BE2C (cell line): ENCODE data around the gene AP3B2.

Experiments used
- DNase-seq: peaks from one replicate; pipeline ENCODE4 v3.0.0-alpha.2; 2020
- H3K27me3 ChIP-seq: fragments of 250-450 bp; sonication (Bioruptor Pico); 2 replicates; pipeline ENCODE4 v1.5.1; 2020; ENCODE audit warnings: mild to moderate bottlenecking
- H3K36me3 ChIP-seq: fragments of 250-450 bp; sonication (Bioruptor Pico); 2 replicates; pipeline ENCODE4 v1.5.1; 2020; ENCODE audit warnings: mild to moderate bottlenecking
- H3K4me1 ChIP-seq: fragments of 250-450 bp; sonication (Bioruptor Pico); 2 replicates; pipeline ENCODE4 v1.5.1; 2020
- H3K4me3 ChIP-seq: 2 replicates; pipeline ENCODE4 v1.5.1; 2011; ENCODE audit warnings: low read depth, low read length
- H3K9me3 ChIP-seq: fragments of 250-450 bp; sonication (Bioruptor Pico); 2 replicates; pipeline ENCODE4 v1.5.1; 2020
- TF ChIP-seq, protein P1 (sequence below): IDR thresholded peaks from 2 replicates; pipeline ENCODE4 v1.5.1; 2012; ENCODE audit warnings: mild to moderate bottlenecking, low read depth, low read length

AP3B2 gene

GRCh38 chr15:82677720-82678323, 31.9 kb downstream of the AP3B2 start:
- no peak overlapping the region for H3K4me3 ChIP-seq
- no peaks in the 10 kb centered on the region for H3K9me3 ChIP-seq
- no peaks in the 10 kb centered on the region for H3K36me3 ChIP-seq
- DNase-seq = no peak
- TF ChIP-seq, protein P1, sequence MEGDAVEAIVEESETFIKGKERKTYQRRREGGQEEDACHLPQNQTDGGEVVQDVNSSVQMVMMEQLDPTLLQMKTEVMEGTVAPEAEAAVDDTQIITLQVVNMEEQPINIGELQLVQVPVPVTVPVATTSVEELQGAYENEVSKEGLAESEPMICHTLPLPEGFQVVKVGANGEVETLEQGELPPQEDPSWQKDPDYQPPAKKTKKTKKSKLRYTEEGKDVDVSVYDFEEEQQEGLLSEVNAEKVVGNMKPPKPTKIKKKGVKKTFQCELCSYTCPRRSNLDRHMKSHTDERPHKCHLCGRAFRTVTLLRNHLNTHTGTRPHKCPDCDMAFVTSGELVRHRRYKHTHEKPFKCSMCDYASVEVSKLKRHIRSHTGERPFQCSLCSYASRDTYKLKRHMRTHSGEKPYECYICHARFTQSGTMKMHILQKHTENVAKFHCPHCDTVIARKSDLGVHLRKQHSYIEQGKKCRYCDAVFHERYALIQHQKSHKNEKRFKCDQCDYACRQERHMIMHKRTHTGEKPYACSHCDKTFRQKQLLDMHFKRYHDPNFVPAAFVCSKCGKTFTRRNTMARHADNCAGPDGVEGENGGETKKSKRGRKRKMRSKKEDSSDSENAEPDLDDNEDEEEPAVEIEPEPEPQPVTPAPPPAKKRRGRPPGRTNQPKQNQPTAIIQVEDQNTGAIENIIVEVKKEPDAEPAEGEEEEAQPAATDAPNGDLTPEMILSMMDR = no peak
- 0 out of 2 replicates have a peak, but pooled peaks cover 6% of the 10 kb centered on the region for H3K27me3 ChIP-seq
- no peaks in the 10 kb centered on the region for H3K4me1 ChIP-seq

DNA sequence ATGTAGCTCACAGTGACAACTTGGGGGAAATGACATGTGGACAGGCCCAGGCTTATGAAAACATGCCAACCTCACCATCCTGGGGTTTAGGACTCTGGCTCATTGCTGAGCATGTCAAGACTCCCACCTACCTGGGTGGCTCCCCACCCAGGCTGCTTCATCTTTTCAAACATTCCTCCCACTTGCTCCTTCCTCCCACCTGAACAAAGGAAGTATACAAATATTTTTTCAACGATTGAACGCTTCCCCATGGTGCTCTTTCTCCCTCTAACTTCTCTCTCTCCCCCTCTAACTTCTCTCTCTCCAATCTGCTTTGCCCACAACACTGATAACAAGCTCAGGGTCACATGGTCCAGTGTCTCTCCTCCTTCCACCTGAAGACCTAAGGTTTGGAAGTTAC, 34.8 kb downstream of the AP3B2 start:
- H3K4me1 ChIP-seq = no peaks in the 10 kb centered on the region
- TF ChIP-seq, protein P1 = no peak
- H3K9me3 ChIP-seq = no peaks in the 10 kb centered on the region
- no peaks in the 10 kb centered on the region for H3K27me3 ChIP-seq
- no peaks in the 10 kb centered on the region for H3K36me3 ChIP-seq
- no peak overlapping the region for H3K4me3 ChIP-seq
- no peak for DNase-seq

DNA sequence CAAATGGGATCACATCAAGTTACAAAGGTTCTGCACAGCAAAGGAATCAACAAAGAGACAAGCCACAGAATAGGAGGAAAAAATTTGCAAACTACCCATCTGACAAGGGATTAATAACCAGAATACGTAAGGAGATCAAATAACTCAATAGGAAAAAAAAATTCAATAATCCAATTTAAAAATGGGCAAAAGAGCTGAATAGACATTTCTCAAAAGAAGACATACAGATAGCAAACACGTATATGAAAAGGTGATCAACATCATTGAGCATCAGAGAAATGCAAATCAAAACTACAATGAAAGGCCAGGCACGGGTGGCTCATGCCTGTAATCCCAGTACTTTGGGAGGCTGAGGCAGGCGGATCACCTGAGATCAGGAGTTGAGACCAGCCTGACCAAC, 39.0 kb downstream of the AP3B2 start:
- no peaks in the 10 kb centered on the region for H3K4me1 ChIP-seq
- no peaks in the 10 kb centered on the region for H3K9me3 ChIP-seq
- DNase-seq = no peak
- H3K4me3 ChIP-seq = no peak overlapping the region
- no peaks in the 10 kb centered on the region for H3K36me3 ChIP-seq
- no peaks in the 10 kb centered on the region for H3K27me3 ChIP-seq
- TF ChIP-seq, protein P1 = no peak

- TF ChIP-seq, protein P1 = no peak
- Histone ChIP-seq H3K27me3 (no peaks in the 10 kb centered on the region), H3K36me3 (no peaks in the 10 kb centered on the region), H3K4me3 (no peak overlapping the region), H3K4me1 (no peaks in the 10 kb centered on the region), H3K9me3 (no peaks in the 10 kb centered on the region)
- DNase-seq = no peak
Measured at GRCh38 chr15:82666606-82667005, 43.1 kb downstream of the AP3B2 start.

GRCh38 chr15:82664021-82664420, 45.7 kb downstream of the AP3B2 start:
- H3K27me3 ChIP-seq = no peaks in the 10 kb centered on the region
- TF ChIP-seq, protein P1 = no peak
- no peaks in the 10 kb centered on the region for H3K9me3 ChIP-seq
- no peak for DNase-seq
- no peaks in the 10 kb centered on the region for H3K36me3 ChIP-seq
- H3K4me3 ChIP-seq = no peak overlapping the region
- no peaks in the 10 kb centered on the region for H3K4me1 ChIP-seq

- H3K9me3 ChIP-seq = no peaks in the 10 kb centered on the region
- no peaks in the 10 kb centered on the region for H3K27me3 ChIP-seq
- no peaks in the 10 kb centered on the region for H3K36me3 ChIP-seq
- TF ChIP-seq, protein P1 = no peak
- H3K4me3 ChIP-seq = no peak overlapping the region
- no peak for DNase-seq
- H3K4me1 ChIP-seq = no peaks in the 10 kb centered on the region
Measured at GRCh38 chr15:82663186-82663600, 46.5 kb downstream of the AP3B2 start.
